HG02981 (cell line): ENCODE results near the gene CD96.

Experiments
- ATAC-seq: cut with Tn5 transposase; IDR thresholded peaks from one replicate; pipeline ENCODE4 v1.9.1; 2021; ENCODE audit warnings: mild to moderate bottlenecking, moderate library complexity; ENCODE audit not compliant: unreplicated experiment

The CD96 gene

DNA sequence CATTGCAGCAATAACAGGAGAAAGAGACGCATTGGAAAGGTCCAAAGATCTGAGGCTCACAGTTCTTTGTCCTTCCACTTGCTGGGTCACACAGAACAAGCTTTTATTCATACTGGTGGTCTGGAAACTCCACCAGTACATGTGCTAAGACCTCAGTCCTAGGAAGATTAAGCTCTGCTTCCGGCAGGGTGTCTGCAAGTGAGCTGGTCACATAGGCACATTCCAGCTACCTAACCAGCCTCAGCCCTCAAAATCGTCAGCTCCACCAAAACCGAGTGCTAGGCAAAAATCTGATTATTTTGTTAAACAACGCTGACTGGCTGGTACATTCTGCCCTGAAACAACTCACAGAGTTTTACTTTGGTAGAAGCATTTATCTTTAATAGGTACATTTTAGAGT is 50.9 kb downstream of the CD96 start:
- no peak for ATAC-seq

DNA sequence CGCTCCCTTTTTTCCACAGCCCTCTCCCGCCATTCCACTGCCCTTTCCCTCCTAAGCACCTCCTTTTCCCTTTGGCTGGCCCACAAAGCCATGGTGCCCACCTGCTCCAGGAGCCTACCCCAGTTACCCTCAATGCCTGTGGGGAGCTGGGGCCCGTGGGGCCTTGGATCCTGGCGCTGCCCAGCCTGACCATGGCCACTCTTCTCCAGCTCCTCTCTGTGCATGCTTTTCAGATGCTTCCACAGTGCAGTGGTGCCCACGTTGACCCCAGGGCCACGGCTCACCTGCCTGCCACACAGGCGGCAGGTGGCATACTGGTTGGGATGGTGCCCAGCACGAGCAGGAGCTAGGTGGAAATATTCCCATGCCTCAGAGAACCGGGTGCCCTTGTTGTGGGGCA is 51.7 kb downstream of the CD96 start:
- peak; percentile 1 for ATAC-seq

DNA sequence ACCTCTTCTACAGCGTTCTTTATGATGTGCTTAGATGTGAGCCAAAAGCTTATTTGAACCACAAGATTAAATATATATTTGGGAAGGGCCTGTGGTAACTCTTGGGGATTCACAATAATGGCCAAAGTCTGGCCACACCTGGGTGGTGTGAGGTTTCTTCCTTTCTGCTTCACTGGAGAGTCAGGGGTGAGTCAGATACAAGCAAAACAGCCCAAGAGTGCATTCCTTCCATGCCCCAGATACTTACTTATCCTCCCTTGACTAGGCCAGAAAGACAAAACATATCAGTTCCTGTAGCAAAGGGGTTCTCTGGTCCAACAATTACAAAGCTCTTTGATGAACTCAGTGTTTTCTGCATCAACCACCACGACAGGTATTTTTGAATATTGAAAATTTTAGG is 52.2 kb downstream of the CD96 start:
- peak; percentile 66 for ATAC-seq

DNA sequence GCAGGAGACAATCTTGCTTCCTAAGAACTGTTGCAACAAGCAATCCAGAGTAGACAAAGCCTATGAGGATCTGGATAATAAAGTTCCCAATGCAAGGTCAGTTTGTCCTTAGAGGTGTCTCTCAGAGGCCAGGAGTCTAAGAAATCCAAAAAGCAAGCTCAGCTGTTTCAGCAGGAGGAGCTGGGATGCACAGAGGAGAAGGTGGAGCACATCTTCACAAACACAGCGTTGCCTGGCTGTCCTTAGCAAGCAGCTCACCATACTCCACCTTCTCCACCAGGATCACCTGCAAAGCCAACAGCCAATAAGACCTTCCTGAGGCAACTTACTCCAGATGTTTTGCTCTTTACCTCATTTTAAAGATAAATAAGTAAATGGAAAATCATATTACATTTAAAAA is 52.8 kb downstream of the CD96 start:
- ATAC-seq = no peak

DNA sequence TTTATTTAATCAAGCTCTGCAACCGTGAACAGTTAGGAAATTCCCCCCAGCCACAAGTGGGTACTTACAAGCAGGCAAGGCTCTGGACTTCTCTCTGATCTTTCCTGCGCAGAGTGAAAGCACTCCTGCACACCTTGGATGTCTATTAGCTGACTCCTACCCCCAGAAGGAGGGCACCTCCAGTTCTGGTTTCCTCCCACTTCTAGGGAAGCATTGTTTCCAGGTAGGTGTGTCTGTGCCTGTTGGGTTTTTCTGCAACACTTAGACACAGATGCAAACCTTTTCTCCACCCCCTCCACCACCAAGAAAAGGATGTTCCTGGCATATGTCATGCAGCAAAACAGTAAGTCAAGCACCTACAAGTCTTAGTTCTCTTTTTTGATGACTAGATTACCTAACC is 53.2 kb downstream of the CD96 start, which contains the start of gene ZBED2:
TSS of gene ZBED2 (minus strand) at position 115 of the 400 bp plus-strand sequence. CDS start 1,145 bp downstream, outside the sequence.
- peak; percentile 38 for ATAC-seq

DNA sequence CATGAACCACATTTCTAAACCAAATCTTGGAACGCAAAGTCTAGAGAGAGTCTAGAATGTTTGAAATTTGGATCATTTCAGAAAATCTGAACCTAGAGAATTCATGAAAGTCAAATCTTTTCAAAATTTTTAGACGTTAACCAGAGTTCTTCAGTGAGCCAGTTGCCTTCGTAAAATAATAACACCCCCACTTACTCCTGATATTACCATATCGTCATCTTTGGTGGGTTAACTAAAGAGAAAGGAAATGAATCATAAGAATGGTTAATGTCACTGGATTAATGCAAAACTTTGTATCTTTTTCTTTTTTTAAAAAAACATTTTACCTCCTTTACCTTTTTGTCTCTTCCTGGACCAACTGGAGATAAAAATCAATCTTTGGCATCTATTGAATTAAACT is 54.3 kb downstream of the CD96 start:
- ATAC-seq = no peak

DNA sequence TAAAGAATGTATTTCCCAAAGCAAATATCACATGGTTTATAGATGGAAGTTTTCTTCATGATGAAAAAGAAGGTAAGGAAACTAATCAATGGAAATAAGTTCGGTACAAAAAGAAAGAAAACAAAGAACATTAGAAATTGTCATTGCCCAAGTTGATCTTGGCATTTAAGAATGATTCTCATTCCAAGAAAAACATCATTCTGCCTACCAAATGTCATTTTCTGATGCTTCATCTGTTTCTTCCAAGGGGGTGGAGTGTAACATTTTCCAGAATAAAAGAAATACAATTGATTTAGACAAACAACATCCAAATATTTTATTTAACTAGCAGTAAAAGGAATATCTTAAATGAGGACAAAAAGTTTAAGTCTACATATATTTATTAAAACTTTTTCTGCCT is 56.1 kb downstream of the CD96 start:
- no peak for ATAC-seq

DNA sequence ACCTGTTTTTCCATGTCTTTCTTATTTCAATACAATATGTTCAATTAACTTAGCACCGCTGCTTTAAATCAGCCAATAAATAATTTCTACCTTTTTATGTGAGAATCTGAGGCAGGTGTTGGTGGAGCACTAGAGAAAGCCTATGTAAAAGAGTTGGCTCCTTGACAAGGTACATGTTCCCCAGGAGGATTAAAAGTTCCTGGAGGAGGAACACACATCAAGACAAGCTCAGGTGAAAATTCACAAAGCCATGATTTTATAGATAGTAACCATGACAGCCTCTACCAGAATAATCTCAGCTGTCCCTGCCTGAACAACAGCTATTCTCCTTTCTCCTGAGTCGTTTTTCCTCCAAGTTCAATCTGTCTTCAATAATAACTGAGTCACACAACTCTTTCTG is 56.6 kb downstream of the CD96 start:
- no peak for ATAC-seq

DNA sequence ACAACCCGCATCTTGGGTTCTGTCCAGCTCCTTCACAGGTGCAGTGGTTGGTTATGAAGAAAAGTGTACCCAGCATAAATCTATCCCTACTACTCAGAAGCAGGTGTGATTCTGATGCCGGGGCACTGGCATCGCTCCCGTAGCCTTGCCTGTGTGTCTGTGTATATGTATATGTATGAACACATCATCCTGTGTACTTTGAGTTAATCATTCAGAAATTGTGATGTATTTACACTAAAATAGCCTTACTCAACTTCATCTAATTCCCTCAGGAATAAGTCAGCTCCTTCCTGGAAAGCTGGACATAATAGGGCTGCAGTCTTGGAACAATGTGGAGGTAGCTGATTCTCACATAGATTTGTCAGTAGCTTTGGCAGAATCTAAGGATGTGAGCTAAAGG is 59.8 kb downstream of the CD96 start:
- ATAC-seq = no peak

DNA sequence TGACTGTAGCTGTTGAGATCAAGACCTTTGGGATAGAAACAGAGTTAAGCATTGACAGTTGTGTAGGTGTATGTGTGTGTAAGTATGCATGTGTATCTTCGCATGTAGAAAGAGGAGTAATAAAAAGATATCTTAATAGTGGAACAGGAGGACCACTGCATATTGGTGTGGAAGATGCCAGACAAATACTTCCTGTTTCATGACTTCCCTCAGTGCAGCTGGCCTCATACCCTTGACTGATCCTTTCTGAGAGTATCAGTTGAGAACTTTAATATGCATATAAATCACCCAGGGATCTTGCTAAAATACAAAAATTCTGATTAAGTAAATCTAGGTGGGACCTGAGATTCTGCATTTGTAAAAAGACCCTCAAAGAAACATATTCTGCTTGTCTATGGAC is 61.7 kb downstream of the CD96 start:
- no peak for ATAC-seq

DNA sequence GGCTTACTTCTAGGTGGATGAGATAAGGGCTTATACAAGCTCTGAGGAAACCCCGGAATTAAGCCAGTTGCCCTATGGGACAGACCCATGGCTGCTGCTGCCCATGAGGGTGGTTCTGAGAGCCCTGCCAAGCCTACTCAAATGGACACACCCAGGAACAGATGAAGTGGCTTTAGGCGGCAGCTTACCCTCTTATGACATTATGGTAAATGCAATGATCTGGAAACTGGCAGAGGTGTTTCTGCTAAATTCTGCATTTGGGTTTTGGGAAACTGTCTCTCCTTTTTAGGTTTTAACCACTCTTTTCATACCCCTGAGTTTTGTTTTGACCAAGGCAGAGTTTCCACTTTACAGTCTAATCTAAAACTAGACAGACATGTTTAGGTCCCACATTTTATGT is 62.1 kb downstream of the CD96 start:
- no peak for ATAC-seq

DNA sequence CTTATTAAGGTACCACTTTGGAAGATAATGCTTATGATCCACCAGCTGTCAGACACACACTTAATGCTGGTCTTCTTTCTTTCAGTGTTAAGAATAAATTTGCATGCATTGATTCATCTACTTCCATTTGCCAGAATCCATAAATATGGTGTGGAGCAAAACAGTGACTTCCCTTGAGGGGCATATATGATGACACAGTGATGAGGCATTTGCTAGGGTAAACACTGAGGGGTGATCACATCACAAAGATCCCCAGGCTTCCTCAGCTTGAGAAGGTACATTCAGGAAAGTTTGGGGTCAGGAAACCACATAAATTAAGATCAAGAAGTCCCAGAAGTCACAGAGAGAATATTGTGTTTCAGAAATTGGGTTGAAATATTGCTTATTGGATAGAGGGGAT is 63.0 kb downstream of the CD96 start:
- no peak for ATAC-seq

DNA sequence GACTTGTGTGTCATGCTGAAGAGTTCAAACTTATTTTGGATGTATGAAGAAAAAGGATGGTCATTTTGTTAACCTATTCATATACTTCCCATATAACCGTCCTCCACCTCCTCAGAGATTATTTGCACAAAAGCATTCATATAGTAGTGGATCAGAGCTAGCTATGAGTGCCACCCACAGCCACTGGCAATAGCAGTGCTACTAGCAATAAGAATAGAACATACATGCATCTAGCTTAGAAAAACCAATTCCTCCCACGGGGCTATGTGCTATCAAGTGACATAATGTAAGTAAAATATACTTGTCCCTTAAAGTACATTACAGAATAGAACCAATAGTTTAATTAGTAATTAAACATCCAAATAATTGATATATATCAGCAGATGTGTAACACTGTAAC is 63.5 kb downstream of the CD96 start:
- ATAC-seq = no peak

DNA sequence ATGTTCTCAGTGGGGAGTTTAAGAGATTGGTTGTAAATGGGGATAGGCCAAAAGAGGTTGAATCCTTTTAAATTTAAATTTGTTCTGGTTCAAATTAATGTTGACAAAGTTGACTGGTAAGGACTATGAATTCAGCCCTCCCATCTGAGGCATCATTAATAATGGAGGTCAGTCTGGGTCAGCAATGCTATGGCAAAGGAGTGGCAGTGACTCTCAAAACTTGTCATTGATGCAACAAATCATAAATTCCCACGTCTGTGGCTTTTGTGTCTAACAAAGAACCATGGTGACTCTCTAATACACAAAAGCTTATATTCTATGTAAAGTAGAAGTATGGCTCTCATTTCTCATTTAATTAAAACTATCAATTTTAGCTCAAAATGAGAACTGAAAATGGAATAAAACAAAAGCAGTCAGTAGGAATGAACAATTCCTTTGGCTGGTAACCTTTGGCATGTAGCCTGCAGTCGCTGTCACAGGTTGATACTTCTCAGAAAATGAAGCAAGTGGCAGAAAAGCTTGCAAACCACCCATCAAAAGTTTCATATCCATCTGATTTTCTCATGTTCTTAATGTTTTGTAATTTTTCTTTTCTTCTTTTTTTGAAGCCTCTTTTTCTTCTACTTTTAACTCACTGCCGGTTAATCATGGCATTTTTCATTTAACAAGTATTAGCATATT is 65.4 kb downstream of the CD96 start:
- no peak for ATAC-seq

DNA sequence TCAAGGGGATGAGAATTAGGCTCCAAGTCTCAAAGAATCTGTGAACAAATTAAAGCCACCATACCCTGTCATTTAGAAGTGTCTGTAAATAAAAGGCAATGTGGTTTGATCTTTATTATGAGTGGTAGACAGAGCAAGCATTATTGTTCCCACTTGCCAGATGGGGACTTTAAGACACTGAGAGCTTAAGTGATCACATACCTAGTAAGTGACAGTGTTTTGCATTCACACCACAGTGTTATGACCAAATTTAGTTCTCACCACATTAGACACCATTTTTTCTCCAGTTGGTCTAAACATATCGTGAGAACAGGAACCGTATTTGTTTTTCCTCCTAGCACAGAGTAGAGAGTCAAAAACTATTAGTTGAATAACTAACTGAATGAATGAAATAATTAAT is 66.4 kb downstream of the CD96 start:
- ATAC-seq = no peak

DNA sequence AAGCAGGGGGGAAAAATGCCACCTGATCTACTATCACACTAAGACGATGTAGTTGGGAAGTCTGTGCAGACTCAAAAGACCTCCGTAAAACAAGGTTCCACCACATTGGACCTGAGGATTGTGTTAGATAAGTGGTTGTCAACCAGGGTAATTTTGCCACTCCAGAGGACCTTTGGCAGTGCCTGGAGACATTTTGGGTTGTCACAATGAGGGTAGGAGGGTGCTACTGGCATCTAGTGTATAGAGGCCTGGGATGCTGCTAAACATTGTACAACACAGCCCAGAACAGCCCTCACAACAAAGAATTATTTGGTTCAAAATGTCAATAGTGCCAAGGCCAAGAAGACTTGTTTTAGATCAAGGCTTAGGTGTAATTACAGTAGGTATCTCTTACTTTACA is 67.7 kb downstream of the CD96 start:
- ATAC-seq = no peak

DNA sequence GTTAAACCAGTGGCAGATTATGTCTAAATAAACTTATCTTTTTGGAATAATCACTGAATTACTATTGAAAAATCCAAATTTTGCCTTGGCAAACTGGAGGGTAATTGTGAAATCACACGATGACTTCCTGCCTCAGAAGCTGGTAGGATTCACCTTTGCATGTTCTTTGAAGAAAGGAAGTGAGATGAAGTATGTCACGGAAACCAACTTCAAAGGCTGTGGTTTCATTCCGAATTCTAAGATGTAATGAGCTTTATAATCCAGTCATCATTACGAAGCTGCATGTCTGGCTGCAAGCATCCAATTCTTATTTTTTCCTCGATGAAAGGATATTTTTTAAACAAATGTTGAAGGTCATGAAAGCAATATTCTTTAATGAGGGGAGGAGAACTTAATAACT is 68.2 kb downstream of the CD96 start:
- peak; percentile 91 for ATAC-seq

DNA sequence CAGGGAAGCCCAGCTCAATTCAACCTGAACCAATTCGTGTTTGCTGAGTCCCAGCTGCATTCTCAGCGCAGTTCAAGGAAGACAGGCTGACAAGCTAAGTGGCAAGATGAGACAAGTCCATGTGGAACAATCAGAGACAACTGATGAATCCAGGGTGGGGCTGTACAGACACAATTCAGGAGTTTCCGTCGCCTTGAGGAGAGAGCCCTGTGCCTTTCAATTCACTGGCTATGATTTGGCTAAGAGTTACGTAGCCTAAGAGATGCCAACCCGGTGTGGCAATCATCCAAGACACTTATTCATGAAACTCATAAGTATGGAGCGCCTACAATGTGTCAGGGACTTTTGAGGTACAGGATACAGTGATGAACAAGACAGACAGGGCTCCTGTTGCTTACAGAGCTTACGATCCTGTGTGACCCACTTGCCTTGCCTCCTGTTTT is 68.6 kb downstream of the CD96 start:
- peak; percentile 15 for ATAC-seq

DNA sequence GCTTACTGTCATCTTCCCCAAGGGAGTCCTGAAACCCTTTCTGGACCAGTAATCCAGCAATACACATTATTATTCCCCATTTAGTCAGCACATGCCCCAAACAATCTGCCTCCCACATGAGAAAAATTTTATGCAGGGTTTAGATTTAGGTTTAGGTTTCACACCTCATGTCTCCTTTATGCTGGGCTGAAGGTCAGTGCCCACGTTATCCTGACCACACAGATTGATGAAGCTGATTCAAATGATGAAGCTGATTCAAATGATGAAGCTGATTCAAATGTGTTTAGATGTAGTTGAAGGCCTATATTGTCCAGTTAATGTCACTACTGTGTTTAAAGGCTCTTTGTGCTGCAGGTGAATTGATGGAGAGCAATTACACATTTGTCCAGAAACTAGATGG is 71.3 kb downstream of the CD96 start:
- no peak for ATAC-seq

DNA sequence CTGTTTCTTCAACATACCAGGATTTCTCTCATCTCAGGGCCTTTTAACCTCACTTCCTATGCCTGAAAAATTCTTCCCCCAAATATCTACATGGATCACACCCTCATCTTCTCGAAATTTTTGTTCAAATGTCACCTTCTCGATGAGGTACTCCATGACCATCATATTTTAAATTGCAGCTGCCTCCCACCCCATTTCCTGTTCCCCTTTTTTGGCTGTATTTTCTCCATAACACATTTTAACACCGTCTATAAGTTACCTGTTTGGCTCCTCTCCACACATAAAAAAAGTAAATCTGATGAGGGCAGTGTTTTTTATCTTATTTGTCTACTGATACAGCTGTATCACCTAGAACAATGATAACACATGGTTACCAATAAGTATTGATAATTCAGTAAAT is 73.9 kb downstream of the CD96 start:
- no peak for ATAC-seq

DNA sequence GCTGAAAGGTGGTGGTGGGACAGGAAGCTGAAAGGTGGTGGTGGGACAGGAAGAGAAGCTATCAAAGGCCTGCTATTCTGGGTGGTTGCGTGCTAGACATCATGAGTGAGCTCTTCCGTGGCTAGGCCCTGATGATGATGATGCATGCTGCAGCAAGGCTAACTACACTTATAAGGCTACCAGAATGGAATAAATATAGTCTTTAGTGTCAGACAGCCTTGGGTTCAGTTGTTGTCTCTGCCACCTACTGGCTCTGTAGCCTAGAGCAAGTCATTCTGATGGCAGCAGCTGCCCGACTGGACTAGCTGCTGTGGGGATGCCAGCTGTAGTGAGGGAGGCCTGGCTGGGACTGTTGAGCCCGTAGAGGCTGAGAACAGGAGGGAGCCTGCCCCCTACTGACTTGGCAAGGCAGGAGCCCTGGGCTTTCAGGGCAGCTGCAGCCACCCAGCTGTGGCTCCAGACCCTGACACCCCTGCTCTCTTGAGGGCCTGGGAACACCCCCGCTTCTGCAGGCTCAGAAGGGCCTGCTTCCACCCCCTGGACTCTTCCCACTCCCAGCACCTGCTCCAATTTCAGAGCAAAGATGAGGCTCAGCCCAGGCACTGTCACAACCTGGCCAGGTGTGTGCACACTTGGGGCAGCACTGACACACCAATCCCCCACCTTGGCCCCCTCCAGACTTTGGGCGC is 74.6 kb downstream of the CD96 start:
- peak; percentile 78 for ATAC-seq

DNA sequence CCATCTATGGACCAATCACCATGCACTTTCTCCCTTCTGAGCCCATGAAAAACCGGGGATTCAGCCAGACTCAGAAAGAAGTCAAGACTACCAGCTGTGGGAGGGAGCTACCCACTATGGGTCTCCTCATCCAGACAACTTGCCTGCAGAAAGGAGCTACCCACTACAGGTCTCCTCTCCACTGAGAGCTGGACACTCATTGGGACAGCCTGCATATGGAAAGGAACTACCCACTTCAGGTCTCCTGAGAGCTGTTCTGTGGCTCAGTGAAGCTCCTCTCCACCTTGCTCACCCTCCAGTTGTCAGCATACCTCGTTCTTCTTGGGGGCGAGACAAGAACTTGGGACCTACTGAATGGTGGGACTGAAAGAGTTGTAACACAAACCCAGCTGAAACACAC is 75.4 kb downstream of the CD96 start:
- ATAC-seq = no peak
